Duodenal mucosa (tissue), 2 donors: ENCODE results near the gene MUC5B.
"Not testable (repeated sequence)": the region's sequence is repeated elsewhere in the genome, so short reads cannot be mapped to it uniquely, and the experiment has no call there.

Experiments
- H3K27ac ChIP-seq: one replicate; pipeline ENCODE4 v1.7.0; 2013; ENCODE audit warnings: low read depth, low read length
- H3K27me3 ChIP-seq, 2 donors: one replicate each; pipeline ENCODE4 v1.7.0; 2013; ENCODE audit warnings: low read length in 2 of 2, control low read depth in 1 of 2; ENCODE audit not compliant: insufficient read depth in 2 of 2, control insufficient read depth in 1 of 2
- H3K36me3 ChIP-seq, 2 donors: one replicate each; pipeline ENCODE4 v1.7.0; 2013; ENCODE audit warnings: low read length in 2 of 2, control low read depth in 1 of 2; ENCODE audit not compliant: insufficient read depth in 2 of 2, control insufficient read depth in 1 of 2
- H3K4me1 ChIP-seq, 2 donors: one replicate each; pipeline ENCODE4 v1.7.0; 2013; ENCODE audit warnings: low read length in 2 of 2, control low read depth in 1 of 2; ENCODE audit not compliant: insufficient read depth in 2 of 2, control insufficient read depth in 1 of 2
- H3K4me3 ChIP-seq, 2 donors: one replicate each; pipeline ENCODE4 v1.7.0; 2013; ENCODE audit warnings: low read length in 2 of 2, low read depth in 1 of 2
- H3K9ac ChIP-seq, 2 donors: one replicate each; pipeline ENCODE4 v1.7.0; 2013; ENCODE audit warnings: low read length in 2 of 2, low read depth in 1 of 2
- H3K9me3 ChIP-seq, 2 donors: one replicate each; pipeline ENCODE4 v1.7.0; 2013; ENCODE audit warnings: low read length in 2 of 2, control low read depth in 1 of 2; ENCODE audit not compliant: control insufficient read depth in 1 of 2

MUC5B gene

GRCh38 chr11:1209371-1210057 is 13.4 kb upstream of the MUC5B start:
- Histone ChIP-seq H3K9me3 (peaks cover 0 to 6% of the 10 kb centered on the region in 2 donors), H3K27ac (no peak overlapping the region), H3K4me3 (no peak overlapping the region), H3K9ac (no peak overlapping the region), H3K36me3 (no peaks in the 10 kb centered on the region), H3K27me3 (no peaks in the 10 kb centered on the region), H3K4me1 (no peaks in the 10 kb centered on the region)

DNA sequence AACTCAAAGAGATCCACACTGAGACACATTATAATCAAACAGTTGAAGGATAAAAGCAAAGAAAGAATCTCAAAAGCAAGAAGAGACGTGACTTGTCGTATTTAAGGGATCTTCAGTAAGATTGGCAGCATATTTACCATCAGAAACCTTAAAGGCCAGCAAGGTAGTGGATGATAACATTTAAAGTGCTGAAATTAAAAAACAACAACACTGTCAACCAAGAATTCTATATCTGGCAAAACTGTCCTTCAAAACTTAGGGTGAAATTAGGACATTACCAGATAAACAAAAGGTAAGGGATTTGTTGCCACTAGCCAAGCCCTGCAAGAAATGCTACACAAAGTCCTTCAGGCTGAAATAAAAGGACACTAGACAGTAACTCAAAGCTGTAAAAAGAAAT is 11.0 kb upstream of the MUC5B start:
- Histone ChIP-seq H3K9ac (no peak overlapping the region), H3K9me3 (peaks cover 0 to 6% of the 10 kb centered on the region in 2 donors), H3K36me3 (no peaks in the 10 kb centered on the region), H3K27me3 (no peaks in the 10 kb centered on the region), H3K4me1 (no peaks in the 10 kb centered on the region), H3K27ac (no peak overlapping the region), H3K4me3 (no peak overlapping the region)

DNA sequence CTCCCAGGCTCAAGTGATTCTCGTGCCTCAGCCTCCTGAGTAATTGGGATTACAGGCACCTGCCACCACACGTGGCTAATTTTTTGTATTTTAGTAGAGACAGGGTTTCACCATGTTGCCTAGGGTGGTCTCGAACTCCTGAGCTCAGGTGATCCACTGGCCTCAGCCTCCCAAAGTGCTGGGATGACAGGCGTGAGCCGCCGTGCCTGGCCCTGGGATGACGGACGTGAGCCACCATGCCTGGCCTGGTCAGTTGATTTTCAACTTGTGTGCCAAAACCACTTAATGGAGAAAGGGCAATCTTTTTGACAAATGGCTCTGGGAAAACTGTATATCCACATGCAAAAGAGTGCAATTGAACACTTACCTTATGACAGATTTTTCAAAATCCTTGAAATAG is 7.0 kb upstream of the MUC5B start:
- H3K27ac ChIP-seq, H3K27me3 ChIP-seq: not testable (repeated sequence)

DNA sequence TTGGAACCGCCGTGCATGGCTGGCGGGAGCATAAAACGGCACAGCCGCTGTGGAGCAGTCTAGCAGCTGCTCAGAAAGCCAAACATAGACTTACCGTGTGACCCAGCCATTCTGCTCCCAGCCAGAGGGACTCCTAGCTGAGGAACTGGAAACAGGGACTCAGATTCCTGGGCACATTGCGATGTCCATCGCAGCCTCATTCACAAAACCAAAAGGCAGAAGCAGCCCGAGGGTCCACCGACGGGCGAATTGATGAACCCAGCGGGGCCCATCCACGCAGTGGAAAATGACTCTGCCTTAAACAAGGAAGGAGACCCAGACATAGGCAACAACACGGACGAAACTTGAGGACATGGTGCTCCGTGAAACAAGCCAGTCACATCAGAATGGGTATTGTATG is 5.7 kb upstream of the MUC5B start:
- Histone ChIP-seq H3K9ac (no peak overlapping the region), H3K4me1 (no peaks in the 10 kb centered on the region), H3K27ac (no peak overlapping the region), H3K9me3 (peaks cover 0 to 1% of the 10 kb centered on the region in 2 donors), H3K36me3 (no peaks in the 10 kb centered on the region), H3K27me3 (peaks cover 0 to 3% of the 10 kb centered on the region in 2 donors), H3K4me3 (no peak overlapping the region)

More for the DNA sequence above, 7.0 kb upstream of the MUC5B start:
- H3K4me3 ChIP-seq, H3K4me1 ChIP-seq, H3K36me3 ChIP-seq, H3K9ac ChIP-seq, H3K9me3 ChIP-seq: not testable (repeated sequence)

DNA sequence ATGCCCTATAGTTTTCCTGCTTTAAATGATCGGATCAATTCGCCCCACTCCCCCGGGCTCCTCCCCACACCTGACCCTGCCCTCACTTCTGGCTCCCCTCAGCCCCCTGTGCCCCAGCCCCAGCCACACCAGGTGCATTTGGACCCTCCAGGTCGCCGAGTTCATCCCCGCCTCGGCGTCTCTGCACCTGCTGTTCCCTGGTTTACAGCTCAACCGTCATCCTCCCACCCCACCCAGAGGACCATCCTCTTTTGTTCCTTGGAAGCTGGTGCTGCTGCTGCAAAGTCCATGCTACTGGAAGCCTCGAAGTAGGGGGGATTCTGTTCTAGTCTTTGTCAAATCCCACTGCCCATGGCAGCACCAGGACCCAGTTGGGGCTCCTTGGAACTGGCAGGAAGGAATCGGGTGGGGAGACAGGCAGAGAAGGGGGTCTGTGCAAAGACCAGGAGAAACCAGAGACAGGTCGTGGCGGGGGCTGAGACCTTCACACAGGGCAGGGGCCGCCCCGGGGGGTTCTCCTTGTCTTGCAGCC is 4.5 kb upstream of the MUC5B start:
- no peak overlapping the region for H3K9ac ChIP-seq
- peaks cover 0 to 6% of the 10 kb centered on the region in 2 donors for H3K27me3 ChIP-seq
- no peaks in the 10 kb centered on the region for H3K36me3 ChIP-seq
- H3K4me3 ChIP-seq: no peak overlapping the region
- H3K27ac ChIP-seq: no peak overlapping the region
- H3K9me3 ChIP-seq: no peaks in the 10 kb centered on the region
- no peaks in the 10 kb centered on the region for H3K4me1 ChIP-seq

GRCh38 chr11:1218788-1219445 is 3.9 kb upstream of the MUC5B start:
- Histone ChIP-seq H3K4me3 (no peak overlapping the region), H3K9ac (no peak overlapping the region), H3K27me3 (peaks cover 0 to 6% of the 10 kb centered on the region in 2 donors), H3K36me3 (no peaks in the 10 kb centered on the region), H3K4me1 (no peaks in the 10 kb centered on the region), H3K9me3 (no peaks in the 10 kb centered on the region), H3K27ac (no peak overlapping the region)

DNA sequence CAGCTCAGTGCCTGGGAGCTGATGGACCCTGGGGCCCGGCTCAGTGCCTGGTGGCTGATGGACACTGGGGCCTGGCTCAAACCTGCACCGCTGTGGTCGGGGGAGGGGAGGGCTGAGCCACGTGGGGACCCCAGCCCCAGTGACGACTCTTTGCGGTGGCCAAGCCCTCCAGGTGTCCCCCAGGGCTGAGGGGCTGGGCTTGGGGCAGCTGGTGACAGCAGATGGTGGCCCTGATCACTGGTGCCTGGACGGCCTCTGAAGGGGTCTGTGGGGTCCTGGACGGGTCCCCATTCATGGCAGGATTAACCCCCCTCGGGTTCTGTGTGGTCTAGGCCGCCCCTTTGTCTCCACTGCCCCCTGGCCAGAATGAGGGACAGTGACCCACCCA is 3.4 kb upstream of the MUC5B start:
- Histone ChIP-seq H3K4me1 (no peaks in the 10 kb centered on the region), H3K36me3 (no peaks in the 10 kb centered on the region), H3K9me3 (no peaks in the 10 kb centered on the region), H3K27ac (no peak overlapping the region), H3K9ac (no peak overlapping the region), H3K4me3 (no peak overlapping the region), H3K27me3 (peaks cover 0 to 6% of the 10 kb centered on the region in 2 donors)

- no peaks in the 10 kb centered on the region for H3K36me3 ChIP-seq
- peaks cover 0 to 6% of the 10 kb centered on the region in 2 donors for H3K27me3 ChIP-seq
- H3K9me3 ChIP-seq: no peaks in the 10 kb centered on the region
- H3K9ac ChIP-seq: no peak overlapping the region
- H3K4me3 ChIP-seq: no peak overlapping the region
- no peak overlapping the region for H3K27ac ChIP-seq
- no peaks in the 10 kb centered on the region for H3K4me1 ChIP-seq
Observed at GRCh38 chr11:1219834-1220815, 2.7 kb upstream of the MUC5B start.

DNA sequence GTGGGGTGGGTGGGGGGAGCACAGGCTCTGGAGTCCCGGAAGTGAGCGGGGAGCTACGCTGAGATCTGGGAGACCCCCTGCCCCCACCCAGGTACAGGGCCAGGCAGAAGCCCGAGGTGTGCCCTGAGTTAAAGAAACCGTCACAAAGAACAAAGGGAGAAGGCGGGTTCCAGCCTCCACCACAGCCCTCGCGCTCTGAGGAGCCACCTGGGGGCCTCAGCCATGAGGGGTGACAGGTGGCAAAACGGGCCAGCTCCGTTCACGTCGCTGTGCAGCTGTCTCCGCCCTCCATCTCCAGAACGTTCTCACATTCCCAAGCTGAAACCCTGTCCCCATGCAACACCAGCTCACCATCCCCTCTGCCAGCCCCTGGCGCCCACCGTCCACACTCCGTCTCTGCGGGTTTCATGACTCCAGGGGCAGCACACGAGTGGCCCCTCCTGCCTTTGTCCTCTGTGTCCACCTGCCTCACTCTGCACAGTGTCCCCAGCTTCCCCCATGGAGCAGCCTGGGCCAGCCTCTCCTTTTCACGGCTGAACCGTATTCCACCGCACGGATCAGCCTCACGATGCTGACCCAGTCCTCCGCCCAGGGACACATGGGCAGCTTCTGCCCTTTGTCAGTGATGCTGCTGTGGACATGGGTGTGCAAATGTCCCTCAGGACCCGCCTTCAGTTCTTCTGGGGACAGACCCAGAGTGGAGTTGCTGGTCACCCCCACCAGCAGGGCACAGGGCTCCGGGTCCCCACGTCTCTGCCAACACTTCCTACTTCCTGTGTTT is 1.7 kb upstream of the MUC5B start:
- Histone ChIP-seq H3K27ac (no peak overlapping the region), H3K9ac (no peak overlapping the region), H3K36me3 (no peaks in the 10 kb centered on the region), H3K9me3 (no peaks in the 10 kb centered on the region), H3K4me1 (no peaks in the 10 kb centered on the region), H3K4me3 (no peak overlapping the region), H3K27me3 (peaks cover 0 to 6% of the 10 kb centered on the region in 2 donors)
